ENCODE results near the gene ANKRD24.

DNA sequence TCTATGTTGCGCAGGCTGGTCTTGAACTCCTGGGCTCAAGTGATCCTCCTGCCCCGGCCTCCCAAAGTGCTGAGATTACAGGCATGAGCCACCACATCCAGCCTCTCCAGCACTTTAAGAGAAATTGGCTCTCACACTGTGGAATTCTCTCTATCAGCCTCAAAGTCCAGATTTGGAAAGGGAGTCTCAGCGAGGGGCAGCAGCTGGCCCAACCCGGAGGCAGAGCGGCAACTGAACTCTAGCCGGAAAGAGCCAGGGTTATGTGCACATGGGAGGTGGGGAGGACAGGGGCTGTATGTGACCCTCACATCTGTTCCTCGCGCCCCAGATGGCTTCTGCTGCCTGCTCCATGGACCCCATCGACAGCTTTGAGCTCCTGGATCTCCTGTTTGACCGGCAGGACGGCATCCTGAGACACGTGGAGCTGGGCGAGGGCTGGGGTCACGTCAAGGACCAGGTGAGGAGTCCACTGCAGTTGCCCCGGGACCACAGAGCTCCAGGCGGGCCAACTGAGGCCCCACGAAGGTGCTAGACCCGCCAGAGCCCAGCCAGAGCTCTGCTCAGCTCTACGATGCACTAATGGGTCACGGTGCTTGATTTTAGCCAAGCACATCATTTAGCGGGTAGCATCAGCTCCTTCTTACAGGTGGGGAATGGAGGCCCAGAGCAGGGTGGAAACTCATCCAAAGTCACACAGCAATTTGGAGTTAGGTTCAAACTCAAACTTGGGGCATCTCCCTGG lies 27.7 kb upstream of the ANKRD24 start:
- no peak for TF ChIP-seq ZNF510 (tag by site-specific recombination; IDR thresholded peaks at IDR 0.05; ENCODE audit: insufficient replicate concordance)
- no peak for TF ChIP-seq KLF16 (tag by site-specific recombination; IDR thresholded peaks at IDR 0.05)
